ENCODE data around the gene TMEM258. TPM values are rescaled to one million over a fixed set of nuclear protein-coding genes. Genes with fewer than 3 reads are reported as not detected.

Gene TMEM258
- total and polyA plus RNA-seq, 3 experiments from 2014 or later, result 148 to 258 (median 152) TPM

- Histone ChIP-seq H3K4me3 (ENCODE audit: low read length) (no peak overlapping the region), H3K36me3 (ENCODE audit: insufficient read depth, low read length) (no peaks in the 10 kb centered on the region), H3K27ac (ENCODE audit: low read depth, low read length) (peak overlapping the region; percentile 71), H3K4me1 (ENCODE audit: insufficient read depth, low read length) (peaks cover 23% of the 10 kb centered on the region), H3K27me3 (ENCODE audit: insufficient read depth, low read length, poor library complexity, severe bottlenecking) (no peaks in the 10 kb centered on the region), H3K9me3 (ENCODE audit: low read length) (no peaks in the 10 kb centered on the region)
- peak overlapping the region in 3 of 8 donors; percentile 41 to 79 (median 58) for H3K27ac Mint-ChIP-seq
- ChIA-PET POLR2A (no interaction called here), CTCF (interaction anchor here (1.2 kb wide), 1 partner anchor 39 kb away, joined by 3 read pairs; no protein-coding TSS in a partner anchor)
- no peak overlapping the region for H3K4me3 Mint-ChIP-seq
- no peaks in the 10 kb centered on the region for H3K9me3 Mint-ChIP-seq
- no peak for DNase-seq
- peaks cover 18 to 41% (median 26%) of the 10 kb centered on the region in 3 donors for H3K4me1 Mint-ChIP-seq
- peaks cover 5 to 10% of the 10 kb centered on the region in 2 donors for H3K27me3 Mint-ChIP-seq
- H3K36me3 Mint-ChIP-seq, result peaks cover 0 to 5% (median 0%) of the 10 kb centered on the region in 3 donors
Observed at GRCh38 chr11:61836193-61836592, 43.8 kb upstream of the TMEM258 start.

GRCh38 chr11:61834278-61835048 lies 42.1 kb upstream of the TMEM258 start:
- H3K4me3 ChIP-seq (ENCODE audit: low read length), result no peak overlapping the region
- Mint-ChIP-seq H3K9me3 (no peaks in the 10 kb centered on the region), H3K4me3 (peak overlapping the region in 2 of 7 donors; percentile 61 to 69), H3K27ac (peak overlapping the region in 6 of 8 donors; percentile 15 to 98 (median 58)), H3K27me3 (peaks cover 13 to 25% of the 10 kb centered on the region in 2 donors), H3K36me3 (no peaks in the 10 kb centered on the region), H3K4me1 (peaks cover 21 to 59% (median 29%) of the 10 kb centered on the region in 3 donors)
- peak in 4 of 5 donors; percentile 24 to 59 (median 34) for DNase-seq
- H3K36me3 ChIP-seq (ENCODE audit: insufficient read depth, low read length), result no peaks in the 10 kb centered on the region
- H3K9me3 ChIP-seq (ENCODE audit: low read length), result no peaks in the 10 kb centered on the region
- ChIA-PET CTCF (interaction anchor here (1.0 kb wide), 1 partner anchor 37 kb away, joined by 3 read pairs; no protein-coding TSS in a partner anchor), POLR2A (interaction anchor here (0.6 to 1.4 kb wide), 2 partner anchors 19 to 248 kb away, joined by 3 read pairs; no protein-coding TSS in a partner anchor)
- peaks cover 27% of the 10 kb centered on the region for H3K4me1 ChIP-seq (ENCODE audit: insufficient read depth, low read length)
- peak overlapping the region; percentile 71 for H3K27ac ChIP-seq (ENCODE audit: low read depth, low read length)
- H3K27me3 ChIP-seq (ENCODE audit: insufficient read depth, low read length, poor library complexity, severe bottlenecking), result no peaks in the 10 kb centered on the region

GRCh38 chr11:61833926-61834277 lies 41.5 kb upstream of the TMEM258 start:
- no peaks in the 10 kb centered on the region for H3K36me3 ChIP-seq (ENCODE audit: insufficient read depth, low read length)
- H3K4me1 ChIP-seq (ENCODE audit: insufficient read depth, low read length), result peaks cover 32% of the 10 kb centered on the region
- Mint-ChIP-seq H3K27me3 (peaks cover 16 to 28% of the 10 kb centered on the region in 2 donors), H3K36me3 (no peaks in the 10 kb centered on the region), H3K4me3 (peak overlapping the region in 4 of 7 donors; percentile 9 to 69 (median 56)), H3K4me1 (peaks cover 23 to 63% (median 34%) of the 10 kb centered on the region in 3 donors), H3K27ac (peak overlapping the region in 5 of 8 donors; percentile 18 to 98 (median 85)), H3K9me3 (no peaks in the 10 kb centered on the region)
- ChIA-PET POLR2A (interaction anchor here (1.4 kb wide), 1 partner anchor 18 kb away, joined by 3 read pairs; no protein-coding TSS in a partner anchor), CTCF (interaction anchor here (1.0 kb wide), 1 partner anchor 37 kb away, joined by 3 read pairs; no protein-coding TSS in a partner anchor)
- no peak for DNase-seq
- peak overlapping the region; percentile 71 for H3K27ac ChIP-seq (ENCODE audit: low read depth, low read length)
- H3K4me3 ChIP-seq (ENCODE audit: low read length), result no peak overlapping the region
- no peaks in the 10 kb centered on the region for H3K9me3 ChIP-seq (ENCODE audit: low read length)
- H3K27me3 ChIP-seq (ENCODE audit: insufficient read depth, low read length, poor library complexity, severe bottlenecking), result no peaks in the 10 kb centered on the region

- peak overlapping the region in 3 of 7 donors; percentile 9 to 69 (median 61) for H3K4me3 Mint-ChIP-seq
- H3K36me3 Mint-ChIP-seq, result no peaks in the 10 kb centered on the region
- H3K4me1 Mint-ChIP-seq, result peaks cover 25 to 63% (median 38%) of the 10 kb centered on the region in 3 donors
- Histone ChIP-seq H3K4me1 (ENCODE audit: insufficient read depth, low read length) (peaks cover 34% of the 10 kb centered on the region), H3K4me3 (ENCODE audit: low read length) (no peak overlapping the region), H3K9me3 (ENCODE audit: low read length) (no peaks in the 10 kb centered on the region), H3K27me3 (ENCODE audit: insufficient read depth, low read length, poor library complexity, severe bottlenecking) (no peaks in the 10 kb centered on the region), H3K27ac (ENCODE audit: low read depth, low read length) (peak overlapping the region; percentile 71), H3K36me3 (ENCODE audit: insufficient read depth, low read length) (no peaks in the 10 kb centered on the region)
- no peaks in the 10 kb centered on the region for H3K9me3 Mint-ChIP-seq
- CTCF ChIA-PET, result no interaction called here
- peak overlapping the region in 3 of 8 donors; percentile 73 to 98 (median 73) for H3K27ac Mint-ChIP-seq
- no peak for DNase-seq
- POLR2A ChIA-PET, result no interaction called here
- H3K27me3 Mint-ChIP-seq, result peaks cover 18 to 30% of the 10 kb centered on the region in 2 donors
Observed at GRCh38 chr11:61833471-61833870, 41.1 kb upstream of the TMEM258 start.

GRCh38 chr11:61832754-61833153 lies 40.4 kb upstream of the TMEM258 start:
- no peak for DNase-seq
- POLR2A ChIA-PET, result no interaction called here
- no peaks in the 10 kb centered on the region for H3K9me3 ChIP-seq (ENCODE audit: low read length)
- H3K36me3 Mint-ChIP-seq, result no peaks in the 10 kb centered on the region
- H3K27me3 ChIP-seq (ENCODE audit: insufficient read depth, low read length, poor library complexity, severe bottlenecking), result no peaks in the 10 kb centered on the region
- H3K27ac Mint-ChIP-seq, result peak overlapping the region in 1 of 8 donors; percentile 74
- H3K4me1 Mint-ChIP-seq, result peaks cover 26 to 63% (median 46%) of the 10 kb centered on the region in 3 donors
- H3K36me3 ChIP-seq (ENCODE audit: insufficient read depth, low read length), result no peaks in the 10 kb centered on the region
- H3K4me3 ChIP-seq (ENCODE audit: low read length), result no peak overlapping the region
- no peaks in the 10 kb centered on the region for H3K9me3 Mint-ChIP-seq
- peaks cover 24 to 35% of the 10 kb centered on the region in 2 donors for H3K27me3 Mint-ChIP-seq
- H3K27ac ChIP-seq (ENCODE audit: low read depth, low read length), result no peak overlapping the region
- CTCF ChIA-PET, result no interaction called here
- peaks cover 34% of the 10 kb centered on the region for H3K4me1 ChIP-seq (ENCODE audit: insufficient read depth, low read length)
- H3K4me3 Mint-ChIP-seq, result no peak overlapping the region

GRCh38 chr11:61832207-61832606 lies 39.8 kb upstream of the TMEM258 start:
- Mint-ChIP-seq H3K27me3 (peaks cover 24 to 36% of the 10 kb centered on the region in 2 donors), H3K27ac (peak overlapping the region in 1 of 8 donors; percentile 31), H3K4me1 (peaks cover 26 to 64% (median 48%) of the 10 kb centered on the region in 3 donors), H3K9me3 (no peaks in the 10 kb centered on the region), H3K4me3 (no peak overlapping the region), H3K36me3 (no peaks in the 10 kb centered on the region)
- Histone ChIP-seq H3K4me3 (ENCODE audit: low read length) (no peak overlapping the region), H3K27me3 (ENCODE audit: insufficient read depth, low read length, poor library complexity, severe bottlenecking) (no peaks in the 10 kb centered on the region), H3K9me3 (ENCODE audit: low read length) (no peaks in the 10 kb centered on the region), H3K36me3 (ENCODE audit: insufficient read depth, low read length) (no peaks in the 10 kb centered on the region), H3K4me1 (ENCODE audit: insufficient read depth, low read length) (peaks cover 34% of the 10 kb centered on the region), H3K27ac (ENCODE audit: low read depth, low read length) (no peak overlapping the region)
- no peak for DNase-seq
- POLR2A ChIA-PET, result no interaction called here
- CTCF ChIA-PET, result no interaction called here

GRCh38 chr11:61830237-61831105 lies 38.1 kb upstream of the TMEM258 start:
- Mint-ChIP-seq H3K4me1 (peaks cover 22 to 71% (median 46%) of the 10 kb centered on the region in 3 donors), H3K4me3 (peak overlapping the region in 3 of 7 donors; percentile 13 to 54 (median 37)), H3K36me3 (no peaks in the 10 kb centered on the region), H3K9me3 (no peaks in the 10 kb centered on the region), H3K27me3 (peaks cover 31 to 51% of the 10 kb centered on the region in 2 donors), H3K27ac (peak overlapping the region in 1 of 8 donors; percentile 41)
- no peak for DNase-seq
- Histone ChIP-seq H3K9me3 (ENCODE audit: low read length) (no peaks in the 10 kb centered on the region), H3K36me3 (ENCODE audit: insufficient read depth, low read length) (no peaks in the 10 kb centered on the region), H3K27ac (ENCODE audit: low read depth, low read length) (no peak overlapping the region), H3K4me3 (ENCODE audit: low read length) (no peak overlapping the region), H3K4me1 (ENCODE audit: insufficient read depth, low read length) (peaks cover 34% of the 10 kb centered on the region), H3K27me3 (ENCODE audit: insufficient read depth, low read length, poor library complexity, severe bottlenecking) (no peaks in the 10 kb centered on the region)
- CTCF ChIA-PET, result interaction anchor here (0.8 to 1.6 kb wide), 2 partner anchors 14 to 15 kb away, joined by 3 to 8 read pairs; partner anchors contain the start of gene FADS1
- POLR2A ChIA-PET, result no interaction called here
